HG03066 (cell line): ENCODE data around the gene SV2B.

Experiments
- ATAC-seq: cut with Tn5 transposase; IDR thresholded peaks from one replicate; pipeline ENCODE4 v1.9.1; 2021; ENCODE audit warnings: low read depth; ENCODE audit not compliant: unreplicated experiment

Gene SV2B

DNA sequence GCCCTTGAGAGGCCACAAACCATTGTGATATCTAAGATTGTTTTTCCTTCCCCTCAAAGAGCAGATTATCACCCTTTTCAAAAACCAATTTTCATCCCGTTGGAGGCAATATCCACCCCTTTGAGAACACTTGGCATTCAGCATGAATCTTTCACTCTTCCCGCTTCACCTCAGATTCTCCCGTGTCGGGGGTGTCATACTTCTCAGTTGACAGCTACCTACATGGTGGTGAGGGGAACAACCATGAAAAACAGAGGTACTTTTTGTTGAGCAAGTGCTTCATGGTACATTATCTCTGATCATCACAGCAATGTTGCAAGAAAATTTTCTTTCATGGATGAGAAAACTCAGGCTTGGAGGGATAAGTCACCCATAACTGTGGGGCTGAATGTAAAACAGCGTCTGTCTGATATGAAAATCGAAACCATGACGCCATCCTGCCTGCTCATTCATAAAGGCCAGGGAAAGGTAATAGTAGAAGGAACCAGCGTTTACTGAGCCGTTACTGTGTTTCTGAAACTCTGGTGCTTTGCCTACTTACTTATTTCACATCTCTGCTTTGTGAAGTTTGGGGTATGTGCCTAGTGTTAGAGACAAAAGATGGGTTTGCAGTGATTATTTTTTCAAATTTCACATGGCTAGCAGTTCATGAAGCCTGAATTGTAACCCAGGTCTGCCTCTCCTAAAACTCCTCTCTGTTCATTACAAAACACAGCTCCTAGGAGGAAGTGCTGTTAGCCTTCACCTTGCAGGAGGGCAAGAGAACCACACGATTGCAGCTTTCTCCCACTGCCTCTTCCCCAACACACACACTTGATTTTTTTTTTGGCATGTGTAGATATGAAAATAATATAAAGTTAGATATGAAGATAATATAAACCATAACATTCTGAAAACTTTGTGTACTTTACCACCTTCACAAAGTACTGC lies 35.4 kb downstream of the SV2B start:
- ATAC-seq = peak; percentile 68

DNA sequence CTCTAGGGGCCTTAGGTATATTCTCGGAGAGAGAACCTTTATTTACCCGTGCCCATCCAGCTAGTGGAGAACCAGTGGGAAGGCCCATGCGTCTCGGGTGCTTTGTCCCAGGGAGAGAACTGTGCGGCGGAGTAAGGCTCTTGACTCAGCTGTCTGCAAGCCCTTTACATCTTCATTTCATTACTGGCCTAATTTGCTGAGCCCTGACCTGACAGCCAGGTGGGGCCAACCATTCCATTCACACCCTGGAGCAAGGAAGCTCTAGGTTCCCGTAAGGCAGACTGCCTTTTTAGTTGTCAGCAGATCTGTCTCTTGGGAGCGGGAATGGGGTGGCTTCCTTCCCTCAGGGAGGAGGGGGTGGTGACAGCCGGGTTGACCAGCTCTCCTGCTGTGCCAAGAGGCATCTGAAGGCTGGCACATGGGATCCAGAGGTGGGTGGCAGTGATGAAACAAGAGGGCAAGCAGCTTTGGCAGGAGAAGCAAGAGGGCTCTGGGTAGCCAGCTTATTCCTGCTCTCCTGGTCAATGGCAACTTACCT lies 36.4 kb downstream of the SV2B start:
- no peak for ATAC-seq

GRCh38 chr15:91140601-91141000 lies 40.5 kb downstream of the SV2B start:
- no peak for ATAC-seq

- ATAC-seq = no peak
Measured at GRCh38 chr15:91141097-91141496, 41.0 kb downstream of the SV2B start.

DNA sequence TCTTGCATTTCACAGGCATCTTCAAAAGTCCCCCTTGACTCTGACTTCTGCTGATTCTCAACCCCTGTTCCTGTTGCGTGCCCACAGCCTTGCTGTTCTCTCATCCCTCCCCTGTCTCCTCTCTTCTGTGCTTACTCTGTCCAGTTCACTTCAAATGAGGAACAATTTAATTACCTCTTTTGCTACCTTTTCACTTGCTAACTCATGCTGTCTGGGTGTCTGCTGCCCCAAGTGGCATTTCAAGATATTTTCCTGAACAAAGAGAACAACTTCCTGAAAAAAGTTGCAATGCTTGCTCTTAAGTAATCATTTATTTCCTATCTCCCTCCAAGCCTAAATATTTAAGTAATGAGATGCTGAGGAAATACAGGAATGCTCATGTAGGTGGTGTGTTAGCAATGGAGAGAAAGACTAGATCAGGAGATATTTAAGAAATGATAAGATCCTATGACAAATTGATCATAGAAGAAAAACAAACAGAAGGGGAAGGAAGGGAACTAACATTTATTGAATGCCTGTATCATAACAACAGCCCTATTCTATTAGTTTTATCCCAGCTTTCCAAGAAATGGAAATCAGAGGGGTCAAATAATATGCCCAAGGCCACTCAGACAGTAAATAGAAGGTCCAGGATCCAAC lies 42.2 kb downstream of the SV2B start:
- no peak for ATAC-seq

- no peak for ATAC-seq
Measured at GRCh38 chr15:91142946-91143345, 42.9 kb downstream of the SV2B start.

DNA sequence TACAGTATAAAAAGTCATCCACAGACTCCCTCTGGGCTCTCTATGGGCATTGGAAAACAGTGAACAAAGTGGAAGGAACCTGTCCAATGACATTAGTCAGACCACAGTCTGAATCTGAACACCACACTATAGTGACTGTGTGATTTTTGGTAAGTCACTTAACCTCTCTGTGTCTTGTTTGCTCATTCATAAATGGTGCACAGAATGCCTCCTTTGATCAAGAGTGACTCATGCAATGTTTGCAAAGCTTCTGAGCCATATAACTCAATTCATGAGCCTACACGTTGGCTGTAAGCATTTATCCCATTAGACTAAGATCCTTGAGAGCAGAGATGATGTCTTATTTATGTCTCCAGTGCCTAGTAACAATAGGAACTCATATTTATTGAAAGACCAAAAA lies 46.7 kb downstream of the SV2B start:
- no peak for ATAC-seq

- ATAC-seq = no peak
Measured at GRCh38 chr15:91148243-91148642, 48.2 kb downstream of the SV2B start.

DNA sequence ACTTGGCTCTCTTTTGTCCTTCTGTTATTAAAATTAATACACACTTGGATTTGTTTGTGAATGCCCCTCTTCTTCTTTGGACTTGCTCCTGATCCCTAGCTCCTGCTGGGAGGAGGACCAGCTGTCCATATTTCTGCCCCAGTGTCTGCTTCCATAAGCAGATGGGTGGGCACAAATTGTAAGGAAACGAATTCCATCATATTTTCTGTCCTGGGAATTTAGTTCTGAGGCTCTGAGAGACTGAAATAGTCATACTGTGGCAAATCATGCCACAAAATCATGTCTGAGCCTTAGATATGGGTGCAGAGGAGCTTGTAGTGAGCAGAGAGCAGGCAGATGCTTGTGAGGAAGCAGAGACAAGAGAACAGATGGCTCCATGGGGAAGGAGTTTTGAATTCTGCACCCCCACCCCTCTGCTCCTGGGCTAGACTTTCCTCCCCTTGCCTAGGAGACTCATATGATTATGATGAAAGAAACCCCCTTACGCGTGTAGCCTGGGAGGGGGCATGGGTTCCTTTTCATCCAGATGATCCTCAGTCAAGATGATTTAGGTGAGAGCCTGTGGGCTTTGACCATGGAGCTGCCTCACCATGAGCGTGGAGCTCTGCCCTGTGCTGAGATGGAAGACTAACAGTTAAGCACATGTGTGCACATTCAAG lies 50.6 kb downstream of the SV2B start:
- no peak for ATAC-seq

- ATAC-seq = no peak
Measured at GRCh38 chr15:91151781-91152563, 51.9 kb downstream of the SV2B start.

GRCh38 chr15:91152896-91153581 lies 53.0 kb downstream of the SV2B start:
- no peak for ATAC-seq

- no peak for ATAC-seq
Measured at GRCh38 chr15:91153954-91154353, 53.9 kb downstream of the SV2B start.

DNA sequence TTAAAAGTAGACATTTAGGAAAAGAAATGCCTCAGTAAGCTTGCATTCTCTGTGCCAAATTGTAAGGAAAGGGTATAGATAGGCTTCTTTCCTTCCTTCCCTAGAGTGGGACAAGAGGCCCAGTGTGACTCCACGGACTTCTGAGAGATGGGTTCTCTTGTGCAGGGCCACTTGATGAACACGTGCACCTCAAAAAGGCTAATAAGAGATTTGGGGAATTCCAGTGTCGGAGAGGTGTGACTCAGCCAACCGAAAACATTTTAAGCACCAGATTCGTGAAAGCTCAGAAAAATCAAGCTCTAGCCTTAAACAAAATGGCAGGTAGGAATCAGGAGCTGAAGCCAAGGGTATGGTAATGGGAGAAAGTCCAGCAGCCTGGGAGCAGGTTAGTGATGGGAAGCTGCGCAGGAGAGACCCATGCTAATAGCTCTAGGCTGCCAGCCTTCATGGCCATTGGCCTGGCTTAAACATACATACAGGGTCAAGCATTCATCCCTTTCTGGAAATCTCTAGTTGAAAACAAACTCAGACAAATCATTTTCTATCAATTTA lies 56.2 kb downstream of the SV2B start:
- ATAC-seq = no peak

GRCh38 chr15:91158415-91159394 lies 58.6 kb downstream of the SV2B start:
- no peak for ATAC-seq

DNA sequence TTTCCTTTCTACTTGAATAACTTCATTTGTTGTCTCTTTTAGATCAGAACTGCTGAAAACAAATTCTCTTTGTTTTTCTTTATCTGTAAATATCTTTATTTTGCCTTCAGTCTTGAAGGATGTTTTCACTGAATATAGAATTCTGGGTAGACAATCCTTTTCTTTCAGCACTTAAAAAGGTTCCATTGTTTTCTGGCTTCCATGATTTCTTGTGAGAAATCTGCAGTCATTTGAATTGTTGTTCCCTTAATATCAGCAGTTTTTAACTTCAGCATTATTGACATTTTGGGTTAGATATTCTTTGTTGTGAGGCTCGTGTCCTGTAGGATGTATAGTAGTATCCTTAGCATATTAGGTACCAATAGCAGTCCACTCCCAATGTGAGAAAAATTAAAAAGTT lies 65.8 kb downstream of the SV2B start:
- no peak for ATAC-seq

- no peak for ATAC-seq
Measured at GRCh38 chr15:91168457-91168856, 68.4 kb downstream of the SV2B start.

GRCh38 chr15:91171334-91171733 lies 71.3 kb downstream of the SV2B start:
- ATAC-seq = no peak

DNA sequence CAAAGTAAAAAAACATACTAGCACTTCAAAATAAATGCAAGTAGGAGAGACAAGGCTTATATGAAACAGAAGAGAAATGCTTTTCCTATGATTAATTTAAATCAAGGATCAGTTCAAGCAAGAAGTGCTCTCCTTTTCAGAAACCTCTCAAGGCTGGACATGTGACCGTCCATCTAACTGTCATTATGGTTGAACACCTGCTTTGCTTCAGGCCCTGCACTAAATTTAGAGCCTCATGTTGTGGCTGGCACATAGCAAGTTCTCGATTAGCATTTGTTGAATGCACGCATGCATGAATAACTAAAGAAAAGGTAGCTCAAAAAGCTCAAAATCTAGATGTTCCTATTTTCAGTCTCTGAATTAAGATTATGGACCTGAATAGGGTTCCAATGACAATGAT lies 82.0 kb downstream of the SV2B start:
- ATAC-seq = no peak
